Liver (tissue), 3 donors: Measurements from ENCODE around the gene ABLIM1.

Experiments
- ATF3 ChIP-seq: IDR thresholded peaks from 2 replicates; pipeline ENCODE4 v1.6.1; 2016; ENCODE audit warnings: antibody characterized with exemption
- EGR1 ChIP-seq, 2 donors: IDR thresholded peaks; 2 replicates each; pipeline ENCODE4 v1.6.1; 2016 to 2018; ENCODE audit warnings: antibody characterized with exemption in 2 of 2, low read depth in 2 of 2
- FOXA1 ChIP-seq: IDR thresholded peaks from 2 replicates; pipeline ENCODE4 v1.6.1; 2016; ENCODE audit warnings: antibody characterized with exemption
- GABPA ChIP-seq, 2 donors: IDR thresholded peaks in 1 of 2; conservative IDR thresholded peaks in 1 of 2; 2 replicates each; pipeline ENCODE4 v1.6.1; 2016; ENCODE audit warnings: antibody characterized with exemption in 2 of 2, mild to moderate bottlenecking in 1 of 2, moderate library complexity in 1 of 2
- JUND ChIP-seq, 2 donors: IDR thresholded peaks; 2 replicates each; pipeline ENCODE4 v1.6.1; 2016; ENCODE audit warnings: antibody characterized with exemption in 2 of 2
- NR2F2 ChIP-seq: IDR thresholded peaks from 2 replicates; pipeline ENCODE4 v1.6.1; 2016; ENCODE audit warnings: antibody characterized with exemption
- RAD21 ChIP-seq, 2 donors: IDR thresholded peaks; 2 replicates each; pipeline ENCODE4 v1.6.1; 2016; ENCODE audit warnings: antibody characterized with exemption in 2 of 2, mild to moderate bottlenecking in 2 of 2
- REST ChIP-seq: IDR thresholded peaks from 2 replicates; pipeline ENCODE4 v1.6.1; 2016; ENCODE audit warnings: antibody characterized with exemption, mild to moderate bottlenecking
- RXRA ChIP-seq, 2 donors: IDR thresholded peaks; 2 replicates each; pipeline ENCODE4 v1.6.1; 2017 to 2018; ENCODE audit warnings: antibody characterized with exemption in 2 of 2, mild to moderate bottlenecking in 1 of 2
- TAF1 ChIP-seq: conservative IDR thresholded peaks from 2 replicates; pipeline ENCODE4 v1.6.1; 2016; ENCODE audit warnings: antibody characterized with exemption, mild to moderate bottlenecking
- YY1 ChIP-seq: IDR thresholded peaks from 2 replicates; pipeline ENCODE4 v1.6.1; 2016; ENCODE audit warnings: antibody characterized with exemption, mild to moderate bottlenecking
- ZBTB33 ChIP-seq: IDR thresholded peaks from 2 replicates; pipeline ENCODE4 v1.6.1; 2016; ENCODE audit warnings: antibody characterized with exemption
- TF ChIP-seq, protein P1 (sequence below): fragments of 150-350 bp; IDR thresholded peaks from 2 replicates; pipeline ENCODE4 v1.5.1; 2017; ENCODE audit warnings: improper control_type of control experiment, low read depth, low read length; ENCODE audit not compliant: missing input control
- TF ChIP-seq, protein P2 (sequence below): IDR thresholded peaks from 2 replicates; pipeline ENCODE4 v1.6.1; 2016; ENCODE audit warnings: antibody characterized with exemption
- donor health status: healthy.
- donor health status: healthy.

DNA sequence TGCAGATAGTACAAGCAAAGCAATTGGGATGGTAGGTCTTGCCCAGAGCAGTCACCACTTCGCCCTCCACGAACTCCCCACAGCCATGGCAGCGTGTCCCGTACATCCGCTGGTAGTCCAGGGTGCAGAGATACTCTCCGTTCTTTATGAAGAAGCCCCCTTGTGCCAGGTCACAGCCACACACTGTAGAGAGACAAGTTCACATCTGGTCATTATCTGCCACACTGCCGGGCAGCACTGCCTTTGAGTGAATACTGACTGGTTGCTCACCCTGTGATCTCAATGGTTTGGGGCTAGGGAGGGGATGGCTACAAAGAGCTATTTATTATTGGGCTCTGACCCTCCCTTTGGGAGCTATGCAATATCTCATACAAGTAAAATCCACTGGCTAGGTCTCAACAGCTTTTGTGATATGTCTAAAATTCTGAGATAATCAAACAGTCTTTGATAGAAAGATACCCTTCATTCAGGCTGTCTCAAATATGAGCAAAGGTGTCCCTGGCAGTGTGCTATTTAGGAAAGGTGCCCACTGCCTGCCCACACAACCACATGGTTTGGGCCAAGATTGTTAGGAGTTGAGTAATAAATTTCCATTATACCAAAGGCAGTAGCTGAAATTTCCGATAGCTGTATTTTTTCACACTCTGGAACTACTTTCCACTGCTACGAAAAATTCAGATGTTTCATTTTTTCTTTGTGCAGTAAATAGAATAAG, 82.5 kb downstream of the ABLIM1 start:
- TF ChIP-seq, protein P1, sequence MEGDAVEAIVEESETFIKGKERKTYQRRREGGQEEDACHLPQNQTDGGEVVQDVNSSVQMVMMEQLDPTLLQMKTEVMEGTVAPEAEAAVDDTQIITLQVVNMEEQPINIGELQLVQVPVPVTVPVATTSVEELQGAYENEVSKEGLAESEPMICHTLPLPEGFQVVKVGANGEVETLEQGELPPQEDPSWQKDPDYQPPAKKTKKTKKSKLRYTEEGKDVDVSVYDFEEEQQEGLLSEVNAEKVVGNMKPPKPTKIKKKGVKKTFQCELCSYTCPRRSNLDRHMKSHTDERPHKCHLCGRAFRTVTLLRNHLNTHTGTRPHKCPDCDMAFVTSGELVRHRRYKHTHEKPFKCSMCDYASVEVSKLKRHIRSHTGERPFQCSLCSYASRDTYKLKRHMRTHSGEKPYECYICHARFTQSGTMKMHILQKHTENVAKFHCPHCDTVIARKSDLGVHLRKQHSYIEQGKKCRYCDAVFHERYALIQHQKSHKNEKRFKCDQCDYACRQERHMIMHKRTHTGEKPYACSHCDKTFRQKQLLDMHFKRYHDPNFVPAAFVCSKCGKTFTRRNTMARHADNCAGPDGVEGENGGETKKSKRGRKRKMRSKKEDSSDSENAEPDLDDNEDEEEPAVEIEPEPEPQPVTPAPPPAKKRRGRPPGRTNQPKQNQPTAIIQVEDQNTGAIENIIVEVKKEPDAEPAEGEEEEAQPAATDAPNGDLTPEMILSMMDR = no peak
- TF ChIP-seq TAF1 (no peak), NR2F2 (no peak), RXRA (IDR thresholded peaks at IDR 0.05) (peak in 1 of 2 donors; percentile 57), REST (peak; percentile 72), JUND (IDR thresholded peaks at IDR 0.05) (peak in 1 of 2 donors; percentile 82), GABPA (IDR thresholded peaks at IDR 0.05 in 1 of 2, conservative IDR thresholded peaks at IDR 0.05 in 1 of 2) (no peak), ATF3 (peak; percentile 33), FOXA1 (no peak), EGR1 (IDR thresholded peaks at IDR 0.05; ENCODE audit: low read depth in 2 of 2) (peak; percentile 65 to 94), RAD21 (IDR thresholded peaks at IDR 0.05) (peak; percentile 29 to 44), YY1 (peak; percentile 27), ZBTB33 (peak; percentile 43)
- TF ChIP-seq, protein P2, sequence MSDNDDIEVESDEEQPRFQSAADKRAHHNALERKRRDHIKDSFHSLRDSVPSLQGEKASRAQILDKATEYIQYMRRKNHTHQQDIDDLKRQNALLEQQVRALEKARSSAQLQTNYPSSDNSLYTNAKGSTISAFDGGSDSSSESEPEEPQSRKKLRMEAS = peak; percentile 66
